Peyer's patch (tissue), 4 donors: ENCODE data around the gene SH3TC1.

ENCODE experiments used
- POLR2A ChIP-seq, 2 donors: fragments of 450-650 bp; IDR thresholded peaks; one replicate each; pipeline ENCODE4 v1.5.1; 2017; ENCODE audit warnings: antibody characterized with exemption in 2 of 2, mild to moderate bottlenecking in 2 of 2, moderate library complexity in 2 of 2
- TF ChIP-seq, protein P1 (sequence below), 6 experiments: fragments of 450-650 bp in 4 of 6; fragments of 200-600 bp in 2 of 6; sonication (generic) in 1 of 6; IDR thresholded peaks; one replicate each; pipeline ENCODE4 v1.5.1; 2017 to 2019; ENCODE audit warnings: antibody characterized with exemption in 6 of 6, mild to moderate bottlenecking in 3 of 6, moderate library complexity in 1 of 6

DNA sequence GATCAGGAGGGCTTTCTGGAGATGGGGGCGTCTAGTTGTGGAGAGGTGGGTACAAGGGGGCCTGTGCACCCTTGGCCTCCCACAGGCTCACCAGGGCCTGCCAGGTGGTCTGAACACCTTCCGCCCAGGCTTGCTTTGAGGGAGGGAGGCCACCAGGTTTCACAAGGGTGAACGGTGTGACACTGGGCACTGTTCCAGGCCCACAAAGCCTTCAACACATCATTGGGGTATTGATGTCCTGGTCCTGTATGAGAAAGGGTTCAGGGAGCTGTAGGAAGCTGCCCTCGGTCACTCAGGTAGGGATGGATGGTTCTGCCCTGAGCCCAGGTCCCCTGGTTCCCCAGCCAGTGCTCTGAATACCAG, 76.4 kb downstream of the SH3TC1 start:
- TF ChIP-seq, protein P1, sequence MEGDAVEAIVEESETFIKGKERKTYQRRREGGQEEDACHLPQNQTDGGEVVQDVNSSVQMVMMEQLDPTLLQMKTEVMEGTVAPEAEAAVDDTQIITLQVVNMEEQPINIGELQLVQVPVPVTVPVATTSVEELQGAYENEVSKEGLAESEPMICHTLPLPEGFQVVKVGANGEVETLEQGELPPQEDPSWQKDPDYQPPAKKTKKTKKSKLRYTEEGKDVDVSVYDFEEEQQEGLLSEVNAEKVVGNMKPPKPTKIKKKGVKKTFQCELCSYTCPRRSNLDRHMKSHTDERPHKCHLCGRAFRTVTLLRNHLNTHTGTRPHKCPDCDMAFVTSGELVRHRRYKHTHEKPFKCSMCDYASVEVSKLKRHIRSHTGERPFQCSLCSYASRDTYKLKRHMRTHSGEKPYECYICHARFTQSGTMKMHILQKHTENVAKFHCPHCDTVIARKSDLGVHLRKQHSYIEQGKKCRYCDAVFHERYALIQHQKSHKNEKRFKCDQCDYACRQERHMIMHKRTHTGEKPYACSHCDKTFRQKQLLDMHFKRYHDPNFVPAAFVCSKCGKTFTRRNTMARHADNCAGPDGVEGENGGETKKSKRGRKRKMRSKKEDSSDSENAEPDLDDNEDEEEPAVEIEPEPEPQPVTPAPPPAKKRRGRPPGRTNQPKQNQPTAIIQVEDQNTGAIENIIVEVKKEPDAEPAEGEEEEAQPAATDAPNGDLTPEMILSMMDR (IDR thresholded peaks at IDR 0.05), result no peak
- TF ChIP-seq POLR2A (IDR thresholded peaks at IDR 0.05), result no peak
